Measurements from ENCODE around the gene PRND.
"Not testable (repeated sequence)": the region's sequence is repeated elsewhere in the genome, so short reads cannot be mapped to it uniquely, and the experiment has no call there.

The PRND gene

GRCh38 chr20:4721719-4722118, at the start of gene PRND:
Gene PRND, plus strand, starts transcription at chr20:4721909. Its CDS starts 2,643 bp downstream, at chr20:4724552.
- DNase-seq, result no peak

DNA sequence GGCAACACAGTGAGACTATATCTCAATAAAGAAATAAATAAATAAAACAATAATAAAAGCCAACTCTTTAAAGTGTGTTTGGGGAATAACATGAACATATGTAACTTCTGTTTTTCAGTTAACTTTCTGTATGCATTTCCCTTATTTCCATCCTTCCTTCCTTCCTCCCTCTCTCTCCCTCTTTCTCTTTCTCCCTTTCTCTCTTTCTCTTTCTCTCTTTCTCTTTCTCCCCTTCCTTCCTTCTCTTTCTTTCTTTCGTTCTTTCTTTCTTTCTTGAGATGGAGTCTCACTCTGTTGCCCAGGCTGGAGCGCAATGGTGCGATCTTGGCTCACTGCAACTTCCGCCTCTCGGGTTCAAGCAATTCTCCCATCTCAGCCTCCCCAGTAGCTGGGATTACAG, 48.8 kb upstream of the PRND start:
- DNase-seq, result no peak

- DNase-seq, result no peak
Observed at GRCh38 chr20:4673371-4674001, 48.2 kb upstream of the PRND start.

GRCh38 chr20:4674672-4675071, 47.0 kb upstream of the PRND start:
- no peak for DNase-seq

GRCh38 chr20:4677846-4678245, 43.9 kb upstream of the PRND start:
- DNase-seq, result no peak

DNA sequence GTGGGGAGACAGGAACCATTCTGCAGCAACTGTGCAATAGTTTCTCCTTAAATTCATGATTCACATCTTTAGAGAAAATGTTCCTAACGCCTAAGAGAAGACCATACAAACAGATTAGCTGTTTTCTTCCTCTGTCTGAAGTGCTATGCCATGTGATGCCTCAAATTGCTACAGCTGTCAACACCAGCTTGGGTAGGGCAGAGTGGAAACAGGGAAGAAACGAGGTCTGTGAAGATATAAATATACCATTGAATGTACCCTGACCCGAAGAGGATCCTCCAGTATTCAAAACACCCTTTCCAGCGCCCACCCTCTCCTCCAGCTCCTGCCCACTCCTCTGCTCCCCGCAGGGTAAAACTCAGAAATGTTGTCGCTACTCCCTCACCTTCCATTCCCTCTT, 40.3 kb upstream of the PRND start:
- DNase-seq, result no peak

DNA sequence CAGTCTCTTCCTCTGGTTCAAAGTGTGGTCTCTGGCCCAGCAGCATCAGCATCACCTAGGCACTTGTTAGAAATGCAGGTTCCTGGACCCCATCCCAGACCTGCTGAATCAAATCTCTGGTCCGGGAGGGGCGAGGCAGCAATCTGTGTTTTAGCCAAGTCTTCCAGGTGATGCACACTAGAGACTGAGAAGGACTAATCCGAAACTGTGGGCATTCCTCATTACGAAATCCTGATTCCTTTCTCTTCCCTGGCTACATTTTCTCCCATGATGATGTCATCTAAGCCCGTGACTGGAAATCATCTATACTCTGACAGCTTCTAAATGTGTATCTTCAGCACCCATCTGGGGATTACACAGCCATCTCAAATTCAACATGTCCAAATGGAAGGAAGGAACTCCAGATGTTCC, 39.7 kb upstream of the PRND start:
- no peak for DNase-seq

- no peak for DNase-seq
Observed at GRCh38 chr20:4682682-4683081, 39.0 kb upstream of the PRND start.

- DNase-seq, result no peak
Observed at GRCh38 chr20:4683261-4683660, 38.4 kb upstream of the PRND start.

GRCh38 chr20:4684837-4685413, 36.8 kb upstream of the PRND start:
- no peak for DNase-seq

GRCh38 chr20:4685923-4686221, 35.8 kb upstream of the PRND start:
- DNase-seq, result no peak

DNA sequence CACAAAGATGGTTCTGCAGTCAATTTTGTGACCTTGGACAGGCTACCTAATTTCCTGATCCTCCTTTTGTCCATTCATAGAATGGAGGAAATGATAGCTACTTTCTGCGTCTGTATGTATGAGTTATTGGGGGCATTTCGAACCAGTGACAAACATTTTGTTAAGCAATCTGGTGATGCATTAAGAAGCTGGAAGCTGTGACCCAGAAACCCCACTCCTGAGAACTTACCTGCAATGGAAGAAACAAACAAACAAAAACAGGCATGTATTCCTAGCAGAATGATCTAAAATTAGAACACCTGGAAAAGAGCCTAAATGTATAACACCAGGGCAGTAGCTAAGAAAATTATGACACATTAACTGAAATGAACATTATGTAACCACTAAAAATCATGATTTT, 33.4 kb upstream of the PRND start:
- no peak for DNase-seq

DNA sequence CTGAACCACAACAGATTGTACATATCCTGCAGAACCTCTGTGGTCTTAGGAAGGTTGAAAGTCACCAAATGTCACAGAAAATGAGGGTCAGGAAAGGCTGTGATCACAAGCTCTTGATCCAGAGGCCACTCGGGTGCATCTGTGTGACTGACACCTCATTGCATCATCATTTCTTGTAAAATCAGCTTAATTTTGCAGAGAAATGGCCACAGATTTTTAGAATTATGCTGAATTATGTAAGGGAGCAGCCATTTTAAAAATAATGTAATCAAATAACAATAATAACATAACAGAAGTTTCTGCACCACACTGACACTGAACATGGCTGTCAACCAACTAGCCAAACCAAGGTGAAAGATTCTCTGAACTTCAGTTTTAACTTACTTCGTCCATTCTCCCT, 32.5 kb upstream of the PRND start:
- DNase-seq, result no peak

- DNase-seq, result no peak
Observed at GRCh38 chr20:4691753-4692152, 30.0 kb upstream of the PRND start.

DNA sequence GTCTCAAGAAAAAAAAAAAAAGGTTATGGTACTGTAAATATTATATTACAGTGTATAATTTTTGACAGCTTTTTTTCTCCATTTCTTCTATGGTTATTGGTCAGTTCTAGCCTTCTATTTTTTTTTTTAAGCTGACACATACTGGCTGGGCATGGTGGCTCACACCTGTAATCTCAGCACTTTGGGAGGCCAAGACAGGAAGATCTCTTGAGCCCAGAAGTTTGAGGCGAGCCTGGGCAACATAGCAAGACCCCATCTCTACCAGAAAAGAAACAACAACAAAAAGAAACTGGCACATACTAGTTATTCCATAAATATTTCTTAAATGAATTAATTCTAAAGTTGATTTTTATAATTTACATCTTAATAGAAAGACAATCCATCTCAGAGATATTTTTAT, 27.6 kb upstream of the PRND start:
- DNase-seq, result no peak

- no peak for DNase-seq
Observed at GRCh38 chr20:4697189-4697830, 24.4 kb upstream of the PRND start.

DNA sequence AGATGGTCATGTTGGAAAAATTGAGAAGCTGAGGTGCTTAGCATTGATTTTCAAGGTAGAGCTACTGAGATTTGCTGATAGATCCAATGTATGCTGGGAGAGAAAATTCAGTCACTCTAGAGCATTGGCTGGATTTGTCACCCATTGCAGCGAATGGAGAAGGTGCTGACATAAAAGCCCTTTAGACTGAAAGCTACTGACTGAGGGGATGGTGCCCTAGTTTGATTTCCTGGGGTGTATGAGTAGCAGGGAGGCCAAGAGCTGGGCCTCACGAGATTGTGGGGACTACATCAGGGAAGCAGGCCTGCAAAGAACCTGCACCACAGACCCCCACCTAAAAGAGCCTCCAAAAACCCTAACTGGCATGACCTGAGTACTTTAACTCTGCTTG, 23.9 kb upstream of the PRND start:
- no peak for DNase-seq

- DNase-seq, result no peak
Observed at GRCh38 chr20:4699216-4699615, 22.5 kb upstream of the PRND start.

- DNase-seq, result no peak
Observed at GRCh38 chr20:4699957-4700356, 21.8 kb upstream of the PRND start.

GRCh38 chr20:4702562-4703280, 19.0 kb upstream of the PRND start:
- DNase-seq, result no peak

DNA sequence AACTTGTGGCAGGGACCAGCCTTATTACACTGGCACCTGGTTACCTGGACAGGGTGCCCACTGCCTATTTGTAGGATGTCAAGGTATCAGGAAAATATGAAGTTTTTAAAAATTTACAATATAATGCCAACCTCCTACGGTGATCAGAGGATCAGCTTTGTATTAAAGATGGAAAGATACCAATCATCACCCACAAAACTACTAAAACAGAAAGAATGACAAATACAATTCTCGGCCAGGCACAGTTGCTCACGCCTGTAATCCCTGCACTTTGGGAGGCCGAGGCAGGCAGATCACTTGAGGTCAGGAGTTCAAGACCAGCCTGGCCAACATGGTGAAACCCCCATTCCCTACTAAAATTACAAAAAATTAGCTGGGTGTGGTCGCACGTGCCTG, 18.4 kb upstream of the PRND start:
- DNase-seq, result no peak

DNA sequence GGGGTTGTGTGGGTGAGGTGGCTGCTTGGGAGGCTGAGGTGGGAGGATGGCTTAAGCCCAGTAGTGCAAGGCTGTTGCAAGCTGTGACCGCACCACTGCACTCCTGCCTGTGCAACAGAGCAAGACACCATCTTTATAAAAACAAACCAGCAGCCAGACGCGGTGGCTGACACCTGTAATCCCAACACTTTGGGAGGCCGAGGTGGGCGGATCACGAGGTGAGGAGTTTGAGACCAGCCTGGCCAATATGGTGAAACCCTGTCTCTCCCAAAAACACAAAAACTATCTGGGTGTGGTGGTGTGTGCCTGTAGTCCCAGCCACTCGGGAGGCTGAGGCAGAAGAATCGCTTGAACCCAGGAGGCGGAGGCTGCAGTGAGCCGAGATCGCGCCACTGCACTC, 14.8 kb upstream of the PRND start:
- not testable (repeated sequence) for DNase-seq

GRCh38 chr20:4708036-4708435, 13.7 kb upstream of the PRND start:
- no peak for DNase-seq

DNA sequence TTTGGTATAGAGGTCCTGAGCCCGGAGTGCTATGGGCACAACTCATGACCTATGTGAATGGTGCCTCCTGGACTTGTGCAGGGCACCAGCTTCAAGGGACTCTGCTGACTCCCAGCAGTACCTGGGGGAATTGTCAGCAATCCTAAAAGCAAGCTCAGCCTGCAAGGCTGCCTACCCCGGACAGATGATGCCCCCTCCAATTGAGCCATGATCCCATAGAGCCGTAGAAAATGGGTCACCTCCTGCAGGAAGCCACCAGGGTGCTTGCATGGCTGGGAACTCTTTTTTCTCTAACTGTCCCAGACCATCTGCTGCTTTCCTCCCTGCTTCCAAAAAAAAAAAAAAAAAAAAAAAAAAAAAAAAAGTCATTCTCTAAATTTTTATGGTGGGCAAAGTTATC, 12.9 kb upstream of the PRND start:
- DNase-seq, result no peak
